IMR-90 (cell line): ENCODE results near the gene DBN1.
A peak's percentile ranks its signal among the peaks of the same experiment; 100 is the strongest.

Experiments used
- BHLHE40 ChIP-seq: fragments of 150-350 bp; IDR thresholded peaks from 2 replicates; pipeline ENCODE4 v1.6.1; 2016; ENCODE audit warnings: mild to moderate bottlenecking, low read depth, low read length
- CEBPB ChIP-seq: IDR thresholded peaks from 2 replicates; pipeline ENCODE4 v1.6.1; 2012; ENCODE audit warnings: low read depth, low read length, improper control_type of control experiment
- CHD1 ChIP-seq: IDR thresholded peaks from 2 replicates; pipeline ENCODE4 v1.6.1; 2012; ENCODE audit warnings: low read depth, low read length, improper control_type of control experiment
- CTCF ChIP-seq: conservative IDR thresholded peaks from 2 replicates; pipeline ENCODE4 v1.5.1; 2012; ENCODE audit warnings: mild to moderate bottlenecking, low read depth, low read length, improper control_type of control experiment
- ELK1 ChIP-seq: fragments of 150-350 bp; IDR thresholded peaks from 2 replicates; pipeline ENCODE4 v1.6.1; 2016; ENCODE audit warnings: low read depth, mild to moderate bottlenecking, low read length, moderate library complexity, borderline replicate concordance
- MAFK ChIP-seq: IDR thresholded peaks from 2 replicates; pipeline ENCODE4 v1.6.1; 2012; ENCODE audit warnings: low read depth, low read length, improper control_type of control experiment
- MAZ ChIP-seq: IDR thresholded peaks from 2 replicates; pipeline ENCODE4 v1.6.1; 2012; ENCODE audit warnings: low read depth, mild to moderate bottlenecking, low read length, improper control_type of control experiment, moderate library complexity, borderline replicate concordance
- MXI1 ChIP-seq: IDR thresholded peaks from 2 replicates; pipeline ENCODE4 v1.6.1; 2012; ENCODE audit warnings: low read depth, mild to moderate bottlenecking, low read length, moderate library complexity, borderline replicate concordance
- POLR2A ChIP-seq: IDR thresholded peaks from 2 replicates; pipeline ENCODE4 v1.6.1; 2012; ENCODE audit warnings: mild to moderate bottlenecking, low read depth, low read length
- RAD21 ChIP-seq: IDR thresholded peaks from 2 replicates; pipeline ENCODE4 v1.6.1; 2012; ENCODE audit warnings: low read length, improper control_type of control experiment
- RCOR1 ChIP-seq: IDR thresholded peaks from 2 replicates; pipeline ENCODE4 v1.6.1; 2012; ENCODE audit warnings: mild to moderate bottlenecking, low read length, improper control_type of control experiment; ENCODE audit not compliant: insufficient replicate concordance
- RFX5 ChIP-seq: IDR thresholded peaks from 2 replicates; pipeline ENCODE4 v1.8.0; 2012; ENCODE audit warnings: low read depth, mild to moderate bottlenecking, low read length, moderate library complexity
- SMC3 ChIP-seq: fragments of 150-350 bp; IDR thresholded peaks from 2 replicates; pipeline ENCODE4 v1.6.1; 2016; ENCODE audit warnings: low read depth, mild to moderate bottlenecking, antibody characterized with exemption, low read length, moderate library complexity

- TF ChIP-seq CTCF = peak; percentile 55
- no peak for TF ChIP-seq ELK1
- no peak for TF ChIP-seq RFX5
- TF ChIP-seq POLR2A = no peak
- no peak for TF ChIP-seq MAFK
- TF ChIP-seq CEBPB = peak; percentile 74
- TF ChIP-seq MAZ = peak; percentile 96
- TF ChIP-seq SMC3 = no peak; the same call in 1 of the 2 replicates
- no peak for TF ChIP-seq BHLHE40
- no peak; the same call in 1 of the 2 replicates for TF ChIP-seq RAD21
- no peak for TF ChIP-seq CHD1
- no peak for TF ChIP-seq RCOR1
- TF ChIP-seq MXI1 = 0 out of 2 replicates have a peak, but pooled peaks have one; percentile 48
Observed at GRCh38 chr5:177494346-177495195, 21.1 kb upstream of the DBN1 start.
